Calu3 (cell line): ENCODE measurements around the gene LYPD3. TPM values are rescaled to one million over a fixed set of nuclear protein-coding genes. Genes with fewer than 3 reads are reported as not detected.

Experiments
- BruUV-seq: library from RNA; stranded (reverse); fragments of 400-500 nt; replicated peaks from 2 replicates; lab custom pipeline; 2021; lab: Mats Ljungman, UMichigan
- CTCF ChIA-PET: fragments of 300-600 bp; sonication (Branson Sonifier 250); formaldehyde crosslinking; loops from one replicate; lab custom pipeline; 2022; ENCODE audit warnings: antibody characterized with exemption; lab: Charles Lee
- DNase-seq: peaks from one replicate; pipeline ENCODE4 v3.0.0; 2022
- H3K27ac Mint-ChIP-seq: one replicate; pipeline ENCODE4 v1.8.0; 2022; ENCODE audit warnings: mixed read lengths; ENCODE audit not compliant: unreplicated experiment
- H3K27me3 Mint-ChIP-seq: one replicate; pipeline ENCODE4 v1.8.0; 2022; ENCODE audit warnings: mixed read lengths; ENCODE audit not compliant: unreplicated experiment
- H3K36me3 Mint-ChIP-seq: one replicate; pipeline ENCODE4 v1.8.0; 2022; ENCODE audit warnings: mild to moderate bottlenecking, moderate library complexity, mixed read lengths; ENCODE audit not compliant: insufficient read depth, unreplicated experiment
- H3K4me1 Mint-ChIP-seq: one replicate; pipeline ENCODE4 v1.8.0; 2022; ENCODE audit warnings: mild to moderate bottlenecking, low read depth, mixed read lengths; ENCODE audit not compliant: unreplicated experiment
- H3K4me3 Mint-ChIP-seq: one replicate; pipeline ENCODE4 v1.8.0; 2022; ENCODE audit warnings: mild to moderate bottlenecking, low read depth, moderate library complexity, mixed read lengths; ENCODE audit not compliant: unreplicated experiment
- H3K9me3 Mint-ChIP-seq: one replicate; pipeline ENCODE4 v1.8.0; 2022; ENCODE audit warnings: low read depth, mixed read lengths; ENCODE audit not compliant: unreplicated experiment
- intact Hi-C: fragments of 100-400 bp; cut with micrococcal nuclease; formaldehyde crosslinking; loops from one replicate; pipeline ENCODE4 v1.10.0; 2022; ENCODE audit not compliant: unreplicated experiment
- total RNA-seq: library from RNA; stranded (reverse); gene quantifications from 2 replicates; pipeline ENCODE4 v1.2.3, GENCODE V29; 2022
- TF ChIP-seq, protein P1 (sequence below): fragments of 200-600 bp; IDR thresholded peaks from one replicate; pipeline ENCODE4 v1.8.0; 2022; ENCODE audit warnings: antibody characterized with exemption; ENCODE audit not compliant: unreplicated experiment

The LYPD3 gene
- total RNA-seq, 1 experiment from 2014 or later = 6.6 TPM

- intact Hi-C loops = no loop called here
- Mint-ChIP-seq H3K4me1 (peaks cover 6% of the 10 kb centered on the region), H3K27me3 (peaks cover 7% of the 10 kb centered on the region), H3K36me3 (no peaks in the 10 kb centered on the region), H3K9me3 (no peaks in the 10 kb centered on the region), H3K4me3 (no peak overlapping the region), H3K27ac (no peak overlapping the region)
- BruUV-seq = no TSS peak
- TF ChIP-seq, protein P1, sequence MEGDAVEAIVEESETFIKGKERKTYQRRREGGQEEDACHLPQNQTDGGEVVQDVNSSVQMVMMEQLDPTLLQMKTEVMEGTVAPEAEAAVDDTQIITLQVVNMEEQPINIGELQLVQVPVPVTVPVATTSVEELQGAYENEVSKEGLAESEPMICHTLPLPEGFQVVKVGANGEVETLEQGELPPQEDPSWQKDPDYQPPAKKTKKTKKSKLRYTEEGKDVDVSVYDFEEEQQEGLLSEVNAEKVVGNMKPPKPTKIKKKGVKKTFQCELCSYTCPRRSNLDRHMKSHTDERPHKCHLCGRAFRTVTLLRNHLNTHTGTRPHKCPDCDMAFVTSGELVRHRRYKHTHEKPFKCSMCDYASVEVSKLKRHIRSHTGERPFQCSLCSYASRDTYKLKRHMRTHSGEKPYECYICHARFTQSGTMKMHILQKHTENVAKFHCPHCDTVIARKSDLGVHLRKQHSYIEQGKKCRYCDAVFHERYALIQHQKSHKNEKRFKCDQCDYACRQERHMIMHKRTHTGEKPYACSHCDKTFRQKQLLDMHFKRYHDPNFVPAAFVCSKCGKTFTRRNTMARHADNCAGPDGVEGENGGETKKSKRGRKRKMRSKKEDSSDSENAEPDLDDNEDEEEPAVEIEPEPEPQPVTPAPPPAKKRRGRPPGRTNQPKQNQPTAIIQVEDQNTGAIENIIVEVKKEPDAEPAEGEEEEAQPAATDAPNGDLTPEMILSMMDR = no peak
- CTCF ChIA-PET = interaction anchor here (0.7 kb wide), 3 partner anchors 10 to 328 kb away, joined by 3 read pairs; no protein-coding TSS in a partner anchor
- no peak for DNase-seq
These were observed 48.3 kb downstream of the LYPD3 start for GRCh38 chr19:43416951-43417623.

- Mint-ChIP-seq H3K27ac (no peak within 1 kb of the TSS), H3K9me3 (no peaks in the 10 kb centered on the region), H3K4me3 (no peak within 1 kb of the TSS), H3K27me3 (peaks cover 22% of the 10 kb centered on the region), H3K4me1 (no peaks in the 10 kb centered on the region), H3K36me3 (no peaks in the 10 kb centered on the region)
- DNase-seq = no peak
- intact Hi-C loops = no loop called here
- CTCF ChIA-PET = no interaction called here
- TF ChIP-seq, protein P1 = no peak
- no TSS peak for BruUV-seq
These were observed 50.9 kb downstream of the LYPD3 start, which contains the start of gene TEX101 for GRCh38 chr19:43414554-43414953. TSS of gene TEX101 (plus strand) at chr19:43414890. CDS start at chr19:43415920, 1,030 bp downstream.

DNA sequence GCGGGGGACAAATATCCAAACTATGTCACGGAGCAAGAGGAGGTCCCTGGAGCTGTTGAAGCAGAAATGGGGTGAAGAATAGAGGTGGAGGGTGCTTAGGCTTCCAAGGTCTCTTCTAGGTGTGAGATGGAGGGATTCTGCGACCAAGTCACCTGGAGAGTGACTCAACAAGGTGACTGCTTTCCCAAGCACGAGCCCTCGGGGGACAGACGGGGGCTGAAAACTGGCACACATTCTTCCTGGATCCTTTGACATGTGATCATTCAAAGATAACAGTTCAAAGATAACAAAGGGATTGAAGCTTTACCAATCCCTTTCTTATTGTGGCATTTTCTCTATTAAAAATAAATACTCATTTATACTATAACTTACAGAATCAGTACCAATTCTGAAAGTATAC is 53.0 kb downstream of the LYPD3 start:
- CTCF ChIA-PET = no interaction called here
- Mint-ChIP-seq H3K36me3 (no peaks in the 10 kb centered on the region), H3K4me3 (no peak overlapping the region), H3K27ac (no peak overlapping the region), H3K9me3 (no peaks in the 10 kb centered on the region), H3K27me3 (peaks cover 24% of the 10 kb centered on the region), H3K4me1 (no peaks in the 10 kb centered on the region)
- TF ChIP-seq, protein P1 = no peak
- intact Hi-C loops = no loop called here
- no TSS peak for BruUV-seq
- no peak for DNase-seq

Other genes with a start within 250 kb of the LYPD3 start
- 0.17 TPM in 1 of 2 replicates, not detected in the other for gene PSG9, start 196.1 kb downstream of the LYPD3 start, total RNA-seq
- 0.73 and 1.0 TPM in 2 replicates for gene CD177, start 111.9 kb downstream of the LYPD3 start, total RNA-seq
- not detected in 2 replicates for gene TEX101, start 50.7 kb downstream of the LYPD3 start, total RNA-seq
- 24.7 and 25.7 TPM in 2 replicates for gene PHLDB3, start 39.1 kb upstream of the LYPD3 start, total RNA-seq
- 44.8 and 48.4 TPM in 2 replicates for gene ETHE1, start 61.6 kb upstream of the LYPD3 start, total RNA-seq
- gene ZNF575, start 67.6 kb upstream of the LYPD3 start, total RNA-seq = 2.2 and 2.8 TPM in 2 replicates
- 55.8 and 56.8 TPM in 2 replicates for gene XRCC1, start 109.9 kb upstream of the LYPD3 start, total RNA-seq
- 0.17 and 0.76 TPM in 2 replicates for gene PINLYP, start 110.2 kb upstream of the LYPD3 start, total RNA-seq
- 34.2 and 36.1 TPM in 2 replicates for gene IRGQ, start 130.5 kb upstream of the LYPD3 start, total RNA-seq
- gene ZNF576, start 131.0 kb upstream of the LYPD3 start, total RNA-seq = 19.4 and 20.7 TPM in 2 replicates
- 1.9 and 2.0 TPM in 2 replicates for gene SRRM5, start 146.5 kb upstream of the LYPD3 start, total RNA-seq
- gene ZNF428, start 154.0 kb upstream of the LYPD3 start, total RNA-seq = 32.8 and 33.2 TPM in 2 replicates
- gene CADM4, start 174.2 kb upstream of the LYPD3 start, total RNA-seq = 14.5 and 17.5 TPM in 2 replicates
- gene PLAUR, start 204.6 kb upstream of the LYPD3 start, total RNA-seq = 78.2 and 147 TPM in 2 replicates